Measurements from ENCODE around the gene SSBP2.

Gene SSBP2

GRCh38 chr5:81383867-81384266, 367.0 kb downstream of the SSBP2 start:
- TF ChIP-seq CTCF (IDR thresholded peaks at IDR 0.05; ENCODE audit: extremely low read depth, insufficient read depth, missing control alignments) = no peak
- in situ Hi-C loops (cut with MboI; ENCODE audit: low pct_unique_long_range_greater_than_20kb, low sequenced_read_pairs, unreplicated experiment) = no loop called here
- no peak for DNase-seq (ENCODE audit: low spot score)

GRCh38 chr5:81371354-81371876, 379.5 kb downstream of the SSBP2 start:
- in situ Hi-C loops (cut with MboI; ENCODE audit: low pct_unique_long_range_greater_than_20kb, low sequenced_read_pairs, unreplicated experiment) = no loop called here
- no peak for TF ChIP-seq CTCF (IDR thresholded peaks at IDR 0.05; ENCODE audit: extremely low read depth, insufficient read depth, missing control alignments)
- no peak for DNase-seq (ENCODE audit: low spot score)

GRCh38 chr5:81370912-81371311, 380.0 kb downstream of the SSBP2 start:
- no peak for TF ChIP-seq CTCF (IDR thresholded peaks at IDR 0.05; ENCODE audit: extremely low read depth, insufficient read depth, missing control alignments)
- in situ Hi-C loops (cut with MboI; ENCODE audit: low pct_unique_long_range_greater_than_20kb, low sequenced_read_pairs, unreplicated experiment) = no loop called here
- DNase-seq (ENCODE audit: low spot score) = no peak

- no peak for DNase-seq (ENCODE audit: low spot score)
- in situ Hi-C loops (cut with MboI; ENCODE audit: low pct_unique_long_range_greater_than_20kb, low sequenced_read_pairs, unreplicated experiment) = no loop called here
Observed at GRCh38 chr5:81365541-81365940, 385.4 kb downstream of the SSBP2 start.

GRCh38 chr5:81363093-81363871, 387.6 kb downstream of the SSBP2 start:
- in situ Hi-C loops (cut with MboI; ENCODE audit: low pct_unique_long_range_greater_than_20kb, low sequenced_read_pairs, unreplicated experiment) = no loop called here
- no peak for DNase-seq (ENCODE audit: low spot score)

More at GRCh38 chr5:81365541-81365940, 385.4 kb downstream of the SSBP2 start:
- TF ChIP-seq CTCF (IDR thresholded peaks at IDR 0.05; ENCODE audit: extremely low read depth, insufficient read depth, missing control alignments) = no peak

More at GRCh38 chr5:81363093-81363871, 387.6 kb downstream of the SSBP2 start:
- TF ChIP-seq CTCF (IDR thresholded peaks at IDR 0.05; ENCODE audit: extremely low read depth, insufficient read depth, missing control alignments) = no peak
